ENCODE measurements around the gene SLIT3.

DNA sequence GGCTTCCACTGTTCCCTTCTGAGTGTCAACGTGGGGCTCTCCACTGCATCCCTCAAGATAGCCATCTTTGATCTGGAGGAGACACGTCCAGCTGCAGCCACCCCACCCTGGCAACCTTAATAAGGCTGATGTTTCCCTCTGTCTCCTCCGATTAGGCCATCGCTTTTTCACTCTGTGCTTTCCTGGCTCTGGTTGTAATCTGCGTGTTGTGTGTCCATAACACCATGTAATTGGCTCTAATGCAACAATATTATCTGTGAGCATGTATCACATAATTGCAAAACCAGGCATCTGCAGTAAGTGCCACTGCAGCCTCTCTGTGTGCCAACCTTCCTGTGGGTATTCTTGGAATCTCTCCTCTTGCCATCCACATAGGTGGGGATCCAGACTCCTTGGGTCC lies 471.9 kb downstream of the SLIT3 start:
- TF ChIP-seq, protein P1, sequence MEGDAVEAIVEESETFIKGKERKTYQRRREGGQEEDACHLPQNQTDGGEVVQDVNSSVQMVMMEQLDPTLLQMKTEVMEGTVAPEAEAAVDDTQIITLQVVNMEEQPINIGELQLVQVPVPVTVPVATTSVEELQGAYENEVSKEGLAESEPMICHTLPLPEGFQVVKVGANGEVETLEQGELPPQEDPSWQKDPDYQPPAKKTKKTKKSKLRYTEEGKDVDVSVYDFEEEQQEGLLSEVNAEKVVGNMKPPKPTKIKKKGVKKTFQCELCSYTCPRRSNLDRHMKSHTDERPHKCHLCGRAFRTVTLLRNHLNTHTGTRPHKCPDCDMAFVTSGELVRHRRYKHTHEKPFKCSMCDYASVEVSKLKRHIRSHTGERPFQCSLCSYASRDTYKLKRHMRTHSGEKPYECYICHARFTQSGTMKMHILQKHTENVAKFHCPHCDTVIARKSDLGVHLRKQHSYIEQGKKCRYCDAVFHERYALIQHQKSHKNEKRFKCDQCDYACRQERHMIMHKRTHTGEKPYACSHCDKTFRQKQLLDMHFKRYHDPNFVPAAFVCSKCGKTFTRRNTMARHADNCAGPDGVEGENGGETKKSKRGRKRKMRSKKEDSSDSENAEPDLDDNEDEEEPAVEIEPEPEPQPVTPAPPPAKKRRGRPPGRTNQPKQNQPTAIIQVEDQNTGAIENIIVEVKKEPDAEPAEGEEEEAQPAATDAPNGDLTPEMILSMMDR (IDR thresholded peaks at IDR 0.05; ENCODE audit: poor library complexity): no peak
- no peak for TF ChIP-seq EZH2 (IDR thresholded peaks at IDR 0.05; ENCODE audit: borderline replicate concordance)
